ENCODE measurements around the gene DAW1. TPM values are rescaled to one million over a fixed set of nuclear protein-coding genes. Genes with fewer than 3 reads are reported as not detected.

The DAW1 gene
- total RNA-seq, 4 donors from 2014 or later = 1.4 TPM; not detected in 3

GRCh38 chr2:227860221-227860641 lies 11.2 kb upstream of the DAW1 start:
- no peaks in the 10 kb centered on the region for H3K36me3 ChIP-seq
- H3K4me3 ChIP-seq = no peak overlapping the region
- intact Hi-C loops (cut with DNase I) = loop anchor here (10.0 kb wide), 2 partner anchors 95 to 195 kb away; partner anchors contain the start of gene SCYGR5
- H3K27ac ChIP-seq = no peak overlapping the region
- TF ChIP-seq POLR2A (IDR thresholded peaks at IDR 0.05) = no peak
- TF ChIP-seq, protein P1, sequence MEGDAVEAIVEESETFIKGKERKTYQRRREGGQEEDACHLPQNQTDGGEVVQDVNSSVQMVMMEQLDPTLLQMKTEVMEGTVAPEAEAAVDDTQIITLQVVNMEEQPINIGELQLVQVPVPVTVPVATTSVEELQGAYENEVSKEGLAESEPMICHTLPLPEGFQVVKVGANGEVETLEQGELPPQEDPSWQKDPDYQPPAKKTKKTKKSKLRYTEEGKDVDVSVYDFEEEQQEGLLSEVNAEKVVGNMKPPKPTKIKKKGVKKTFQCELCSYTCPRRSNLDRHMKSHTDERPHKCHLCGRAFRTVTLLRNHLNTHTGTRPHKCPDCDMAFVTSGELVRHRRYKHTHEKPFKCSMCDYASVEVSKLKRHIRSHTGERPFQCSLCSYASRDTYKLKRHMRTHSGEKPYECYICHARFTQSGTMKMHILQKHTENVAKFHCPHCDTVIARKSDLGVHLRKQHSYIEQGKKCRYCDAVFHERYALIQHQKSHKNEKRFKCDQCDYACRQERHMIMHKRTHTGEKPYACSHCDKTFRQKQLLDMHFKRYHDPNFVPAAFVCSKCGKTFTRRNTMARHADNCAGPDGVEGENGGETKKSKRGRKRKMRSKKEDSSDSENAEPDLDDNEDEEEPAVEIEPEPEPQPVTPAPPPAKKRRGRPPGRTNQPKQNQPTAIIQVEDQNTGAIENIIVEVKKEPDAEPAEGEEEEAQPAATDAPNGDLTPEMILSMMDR (IDR thresholded peaks at IDR 0.05) = no peak
- no peak for DNase-seq
- H3K9me3 ChIP-seq = no peaks in the 10 kb centered on the region
- H3K27me3 ChIP-seq = no peaks in the 10 kb centered on the region
- WGBS, 2 donors = 15 to 41% methylated on average over 3 of the region's 6 CpGs
- peaks cover 0 to 47% (median 12%) of the 10 kb centered on the region in 3 donors for H3K4me1 ChIP-seq

DNA sequence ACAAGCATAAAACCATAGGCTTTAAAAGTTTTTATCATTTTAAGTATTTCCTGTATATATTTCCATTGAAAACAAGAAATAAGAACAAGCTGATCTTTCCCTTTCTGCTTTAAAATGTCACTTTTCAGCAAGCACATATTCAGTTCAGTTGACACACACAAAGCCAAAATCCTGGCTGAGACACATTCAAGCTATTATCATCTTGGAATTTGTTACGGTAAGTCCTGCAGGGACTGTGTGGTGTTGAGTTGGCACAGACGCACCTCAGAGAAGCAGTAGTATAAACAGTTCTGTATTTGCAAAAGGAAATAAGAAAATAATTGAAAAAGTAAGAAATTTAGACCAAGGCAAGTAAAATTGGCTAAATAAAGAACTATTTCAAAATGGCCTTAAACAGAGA lies 10.4 kb upstream of the DAW1 start:
- H3K4me1 ChIP-seq = peaks cover 0 to 44% (median 12%) of the 10 kb centered on the region in 3 donors
- no peaks in the 10 kb centered on the region for H3K9me3 ChIP-seq
- H3K4me3 ChIP-seq = no peak overlapping the region
- TF ChIP-seq, protein P1 (IDR thresholded peaks at IDR 0.05) = no peak
- no peak for TF ChIP-seq POLR2A (IDR thresholded peaks at IDR 0.05)
- H3K27ac ChIP-seq = no peak overlapping the region
- no peaks in the 10 kb centered on the region for H3K36me3 ChIP-seq
- WGBS, 2 donors = 33 to 37% methylated on average over 2 of the region's 2 CpGs
- no peaks in the 10 kb centered on the region for H3K27me3 ChIP-seq
- intact Hi-C loops (cut with DNase I) = loop anchor here (10.0 kb wide), 2 partner anchors 96 to 196 kb away; partner anchors contain the start of gene SCYGR5
- DNase-seq = no peak

GRCh38 chr2:227862227-227862740 lies 9.1 kb upstream of the DAW1 start:
- Histone ChIP-seq H3K9me3 (no peaks in the 10 kb centered on the region), H3K27ac (peak overlapping the region in 2 of 4 donors; percentile 48 to 58), H3K27me3 (no peaks in the 10 kb centered on the region), H3K4me3 (no peak overlapping the region), H3K4me1 (peaks cover 0 to 43% (median 12%) of the 10 kb centered on the region in 3 donors), H3K36me3 (no peaks in the 10 kb centered on the region)
- intact Hi-C loops (cut with DNase I) = loop anchor here (10.0 kb wide), 2 partner anchors 97 to 197 kb away; partner anchors contain the start of gene SCYGR5
- DNase-seq = no peak
- 31 to 36% methylated on average over 8 of the region's 8 CpGs for WGBS, 2 donors
- no peak for TF ChIP-seq POLR2A (IDR thresholded peaks at IDR 0.05)
- TF ChIP-seq, protein P1 (IDR thresholded peaks at IDR 0.05) = peak in 5 of 6 experiments; percentile 52 to 87 (median 73)

DNA sequence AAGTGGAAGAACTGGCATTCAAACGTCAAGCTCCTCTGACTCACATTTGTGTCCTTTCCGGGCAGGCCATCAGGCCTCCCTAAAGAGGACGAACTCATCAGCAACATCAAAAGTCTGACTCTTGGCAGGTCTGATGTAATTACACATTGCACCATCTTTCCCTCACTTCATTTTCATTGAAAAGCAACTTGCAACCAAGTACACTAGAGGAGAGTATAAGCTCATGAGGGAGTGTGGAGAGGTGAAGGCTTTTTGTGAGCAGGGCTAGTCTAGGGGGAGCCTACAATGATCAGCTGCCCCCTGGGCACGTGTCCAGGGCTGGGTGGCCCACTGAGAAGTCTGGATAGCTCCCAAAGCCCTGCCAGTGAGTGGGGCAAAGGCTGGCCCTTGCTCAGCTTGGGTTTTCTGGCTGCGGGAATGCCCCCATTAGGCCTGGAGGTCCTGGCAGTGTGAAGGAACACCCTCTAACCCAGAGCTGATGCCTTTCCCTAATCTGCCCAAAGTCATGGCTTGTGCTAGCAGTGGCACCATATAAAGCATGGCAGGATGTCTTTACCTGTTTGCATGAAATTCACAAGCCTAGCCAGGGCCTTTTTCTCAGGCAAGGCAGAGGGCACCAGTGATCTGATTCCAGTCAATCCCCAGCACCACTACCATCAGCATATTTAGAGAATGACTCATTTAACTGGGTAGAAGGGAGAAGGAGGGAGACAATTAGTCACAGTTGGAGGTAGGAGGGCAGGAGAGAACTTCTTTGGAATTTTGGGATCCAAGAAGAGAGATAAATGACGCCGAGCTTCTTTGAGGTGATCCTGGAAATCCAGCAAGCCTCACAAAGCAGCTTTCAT lies 8.5 kb upstream of the DAW1 start:
- intact Hi-C loops (cut with DNase I) = loop anchor here (10.0 kb wide), 2 partner anchors 98 to 198 kb away; partner anchors contain the start of gene SCYGR5
- Histone ChIP-seq H3K27me3 (no peaks in the 10 kb centered on the region), H3K4me3 (no peak overlapping the region), H3K4me1 (peaks cover 0 to 43% (median 12%) of the 10 kb centered on the region in 3 donors), H3K27ac (peak overlapping the region in 2 of 4 donors; percentile 48 to 58), H3K9me3 (no peaks in the 10 kb centered on the region), H3K36me3 (no peaks in the 10 kb centered on the region)
- WGBS, 2 donors = 38 to 45% methylated on average over 5 to 7 of the region's 7 CpGs
- TF ChIP-seq, protein P1 (IDR thresholded peaks at IDR 0.05) = no peak
- TF ChIP-seq POLR2A (IDR thresholded peaks at IDR 0.05) = no peak
- DNase-seq = no peak

All from esophagus squamous epithelium (tissue), 5 donors.